Tibial artery (tissue), 4 donors: Measurements from ENCODE around the gene PAM.

Experiments
- DNase-seq, 2 donors: peaks; one replicate each; pipeline ENCODE4 v3.0.0-alpha.2; 2019
- H3K27ac ChIP-seq, 2 donors: fragments of 200-600 bp; sonication (generic) in 1 of 2; 1 replicate in 1 of 2; 2 replicates in 1 of 2; pipeline ENCODE4 v1.5.1; 2018 to 2019; ENCODE audit warnings: mild to moderate bottlenecking in 1 of 2
- H3K27me3 ChIP-seq, 2 donors: fragments of 200-600 bp; sonication (generic) in 1 of 2; one replicate each; pipeline versions ENCODE4 v1.5.1 to v1.6.0; 2016 to 2019
- H3K36me3 ChIP-seq, 3 donors: fragments of 200-600 bp; sonication (generic) in 2 of 3; one replicate each; pipeline ENCODE4 v1.5.1; 2016 to 2019; ENCODE audit warnings: mild to moderate bottlenecking in 2 of 3
- H3K4me1 ChIP-seq, 4 donors: fragments of 200-600 bp; sonication (generic) in 2 of 4; 1 replicate in 3 of 4; 2 replicates in 1 of 4; pipeline ENCODE4 v1.5.1; 2016 to 2019
- H3K4me3 ChIP-seq, 2 donors: fragments of 200-600 bp; sonication (generic) in 1 of 2; 1 replicate in 1 of 2; 2 replicates in 1 of 2; pipeline ENCODE4 v1.5.1; 2018 to 2019; ENCODE audit warnings: mild to moderate bottlenecking in 2 of 2
- H3K9me3 ChIP-seq, 3 donors: fragments of 200-600 bp; sonication (generic) in 1 of 3; one replicate each; pipeline ENCODE4 v1.5.1; 2016 to 2019
- intact Hi-C: fragments of 100-400 bp; cut with DNase I; formaldehyde crosslinking; loops from one replicate; pipeline ENCODE4 v1.15.0; 2023; ENCODE audit warnings: low total_unique reads
- TF ChIP-seq, protein P1 (sequence below), 2 experiments: fragments of 200-600 bp in 1 of 2; fragments of 450-650 bp in 1 of 2; IDR thresholded peaks; one replicate each; pipeline ENCODE4 v1.5.1; 2017 to 2019; ENCODE audit warnings: antibody characterized with exemption in 2 of 2, mild to moderate bottlenecking in 1 of 2, moderate library complexity in 1 of 2

PAM gene

DNA sequence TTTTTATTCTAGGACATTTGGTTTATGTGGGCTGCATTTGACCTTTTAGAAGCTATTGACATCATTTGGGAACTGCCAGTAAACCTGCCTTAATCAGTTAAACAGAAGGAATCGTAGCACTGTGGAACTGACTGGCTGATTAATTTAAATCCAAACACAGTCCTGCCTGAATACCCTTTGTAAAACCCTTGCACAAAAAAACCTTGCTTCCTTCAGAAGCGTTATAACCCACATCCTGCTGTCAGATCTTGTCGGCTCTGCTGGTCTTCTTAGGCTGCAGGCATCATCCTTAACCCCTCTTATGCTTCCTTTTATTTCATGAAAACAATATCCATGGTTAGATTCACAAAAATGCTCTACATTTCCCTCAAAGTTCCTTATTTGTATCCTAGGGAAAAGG, 46.3 kb downstream of the PAM start:
- H3K9me3 ChIP-seq: no peaks in the 10 kb centered on the region
- no peaks in the 10 kb centered on the region for H3K36me3 ChIP-seq
- H3K4me3 ChIP-seq: no peak overlapping the region
- no peak overlapping the region for H3K27ac ChIP-seq
- no peaks in the 10 kb centered on the region for H3K27me3 ChIP-seq
- peaks cover 0 to 53% (median 11%) of the 10 kb centered on the region in 4 donors for H3K4me1 ChIP-seq
- DNase-seq: no peak
- intact Hi-C loops: no loop called here
- TF ChIP-seq, protein P1, sequence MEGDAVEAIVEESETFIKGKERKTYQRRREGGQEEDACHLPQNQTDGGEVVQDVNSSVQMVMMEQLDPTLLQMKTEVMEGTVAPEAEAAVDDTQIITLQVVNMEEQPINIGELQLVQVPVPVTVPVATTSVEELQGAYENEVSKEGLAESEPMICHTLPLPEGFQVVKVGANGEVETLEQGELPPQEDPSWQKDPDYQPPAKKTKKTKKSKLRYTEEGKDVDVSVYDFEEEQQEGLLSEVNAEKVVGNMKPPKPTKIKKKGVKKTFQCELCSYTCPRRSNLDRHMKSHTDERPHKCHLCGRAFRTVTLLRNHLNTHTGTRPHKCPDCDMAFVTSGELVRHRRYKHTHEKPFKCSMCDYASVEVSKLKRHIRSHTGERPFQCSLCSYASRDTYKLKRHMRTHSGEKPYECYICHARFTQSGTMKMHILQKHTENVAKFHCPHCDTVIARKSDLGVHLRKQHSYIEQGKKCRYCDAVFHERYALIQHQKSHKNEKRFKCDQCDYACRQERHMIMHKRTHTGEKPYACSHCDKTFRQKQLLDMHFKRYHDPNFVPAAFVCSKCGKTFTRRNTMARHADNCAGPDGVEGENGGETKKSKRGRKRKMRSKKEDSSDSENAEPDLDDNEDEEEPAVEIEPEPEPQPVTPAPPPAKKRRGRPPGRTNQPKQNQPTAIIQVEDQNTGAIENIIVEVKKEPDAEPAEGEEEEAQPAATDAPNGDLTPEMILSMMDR (IDR thresholded peaks at IDR 0.05): no peak

DNA sequence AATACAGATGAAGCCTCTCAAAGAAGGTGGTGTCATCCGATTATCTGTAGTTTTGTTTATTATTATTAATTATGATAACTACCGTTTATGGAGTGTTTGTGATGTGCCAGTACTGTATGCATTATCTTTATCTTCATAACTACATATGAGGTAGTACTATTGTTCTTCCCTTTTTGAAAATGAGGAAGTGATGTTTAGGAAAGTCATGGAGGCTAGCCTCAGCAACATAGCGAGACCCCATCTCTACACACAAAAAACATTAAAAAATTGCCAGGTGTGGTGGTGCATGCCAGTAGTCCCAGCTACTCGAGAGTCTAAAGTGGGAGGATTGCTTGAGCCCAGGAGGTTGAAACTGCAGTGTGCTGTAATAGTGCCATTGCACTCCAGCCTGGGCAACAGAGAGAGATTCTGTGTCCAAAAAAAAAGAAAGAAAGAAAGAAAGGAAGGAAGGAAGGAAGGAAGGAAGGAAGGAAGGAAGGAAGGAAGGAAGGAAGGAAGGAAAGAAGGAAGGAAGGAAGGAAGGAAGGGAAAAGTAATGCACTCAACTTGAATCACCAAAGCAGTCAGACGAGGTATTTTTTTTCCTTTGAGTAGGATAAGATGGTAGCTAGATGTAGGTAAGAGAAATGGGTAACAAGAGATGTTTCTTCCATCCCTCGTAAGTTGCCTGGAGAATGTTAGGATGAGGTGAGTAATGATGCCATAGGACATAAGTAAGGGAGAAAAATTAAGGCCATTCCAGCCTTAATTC, 47.8 kb downstream of the PAM start:
- H3K27me3 ChIP-seq: no peaks in the 10 kb centered on the region

DNA sequence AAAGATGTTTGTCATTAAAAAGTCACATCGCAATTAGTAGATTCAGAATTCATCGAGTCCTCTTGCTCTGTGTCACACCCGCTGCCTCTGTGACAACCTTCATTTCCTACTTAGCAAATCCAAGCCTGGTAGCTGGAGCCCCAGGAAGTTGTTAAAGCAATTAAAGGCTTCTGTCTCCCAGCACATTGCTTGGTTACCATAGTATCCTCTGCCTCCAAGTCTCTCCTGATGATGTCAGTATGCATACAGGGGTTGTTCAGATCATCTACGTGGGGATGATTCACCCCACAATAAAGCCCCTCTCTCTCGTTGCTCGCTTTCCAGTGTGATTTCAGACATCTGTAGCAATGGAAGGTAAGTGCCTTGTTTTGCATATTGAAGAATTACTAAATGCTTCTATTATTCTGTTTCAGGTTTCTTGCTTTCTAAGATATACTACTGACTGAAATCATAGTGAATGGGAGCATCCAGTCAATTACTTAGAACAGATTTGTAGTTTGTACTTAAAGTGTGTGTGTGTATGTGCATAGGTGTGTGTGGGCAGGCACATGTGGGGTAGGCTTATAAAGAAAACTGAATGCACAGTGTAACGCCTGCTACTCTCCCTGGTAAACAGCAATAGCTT, 52.9 kb downstream of the PAM start:
- TF ChIP-seq, protein P1 (IDR thresholded peaks at IDR 0.05): no peak
- Histone ChIP-seq H3K27ac (peak overlapping the region; percentile 31 to 38), H3K36me3 (no peaks in the 10 kb centered on the region), H3K9me3 (no peaks in the 10 kb centered on the region), H3K4me1 (peaks cover 0 to 56% (median 17%) of the 10 kb centered on the region in 4 donors), H3K27me3 (no peaks in the 10 kb centered on the region), H3K4me3 (no peak overlapping the region)
- intact Hi-C loops: no loop called here
- DNase-seq: no peak

More for the DNA sequence above, 47.8 kb downstream of the PAM start:
- intact Hi-C loops: no loop called here
- Histone ChIP-seq H3K4me1 (peaks cover 0 to 54% (median 15%) of the 10 kb centered on the region in 4 donors), H3K4me3 (no peak overlapping the region), H3K36me3 (no peaks in the 10 kb centered on the region), H3K9me3 (no peaks in the 10 kb centered on the region), H3K27ac (no peak overlapping the region)
- TF ChIP-seq, protein P1 (IDR thresholded peaks at IDR 0.05): no peak
- DNase-seq: no peak

DNA sequence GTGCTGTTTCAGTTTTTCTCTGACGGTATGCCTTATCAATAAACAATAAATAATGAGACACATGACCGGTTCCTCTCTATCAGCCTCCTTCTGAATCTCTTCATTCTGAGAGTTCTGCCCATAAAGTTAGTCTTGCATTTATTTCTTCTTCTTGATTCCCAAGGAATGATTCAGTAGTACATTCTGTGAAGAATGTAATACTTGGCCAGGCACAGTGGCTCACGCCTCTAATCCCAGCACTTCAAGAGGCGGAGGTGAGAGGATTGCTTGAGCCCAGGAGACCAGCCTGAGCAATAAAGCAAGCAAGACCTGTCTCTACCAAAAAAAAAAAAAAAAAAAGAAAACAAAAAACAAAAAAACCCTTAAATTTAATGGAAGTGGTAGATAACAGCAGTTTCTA, 53.9 kb downstream of the PAM start:
- peak overlapping the region in 1 of 2 donors; percentile 3 for H3K4me3 ChIP-seq
- no peaks in the 10 kb centered on the region for H3K27me3 ChIP-seq
- DNase-seq: no peak
- TF ChIP-seq, protein P1 (IDR thresholded peaks at IDR 0.05): no peak
- peak overlapping the region; percentile 31 to 38 for H3K27ac ChIP-seq
- no peaks in the 10 kb centered on the region for H3K9me3 ChIP-seq
- no peaks in the 10 kb centered on the region for H3K36me3 ChIP-seq
- intact Hi-C loops: no loop called here
- peaks cover 0 to 56% (median 17%) of the 10 kb centered on the region in 4 donors for H3K4me1 ChIP-seq

GRCh38 chr5:102811972-102812371, 56.9 kb downstream of the PAM start:
- Histone ChIP-seq H3K4me1 (peaks cover 0 to 69% (median 15%) of the 10 kb centered on the region in 4 donors), H3K4me3 (no peak overlapping the region), H3K27ac (no peak overlapping the region), H3K9me3 (no peaks in the 10 kb centered on the region), H3K27me3 (no peaks in the 10 kb centered on the region), H3K36me3 (no peaks in the 10 kb centered on the region)
- intact Hi-C loops: no loop called here
- no peak for DNase-seq
- TF ChIP-seq, protein P1 (IDR thresholded peaks at IDR 0.05): no peak
